ENCODE measurements around the gene PTPN11. TPM values are rescaled to one million over a fixed set of nuclear protein-coding genes. Genes with fewer than 3 reads are reported as not detected.

The PTPN11 gene
- polyA plus RNA-seq, 1 donor from 2014 or later, result 92.5 TPM

DNA sequence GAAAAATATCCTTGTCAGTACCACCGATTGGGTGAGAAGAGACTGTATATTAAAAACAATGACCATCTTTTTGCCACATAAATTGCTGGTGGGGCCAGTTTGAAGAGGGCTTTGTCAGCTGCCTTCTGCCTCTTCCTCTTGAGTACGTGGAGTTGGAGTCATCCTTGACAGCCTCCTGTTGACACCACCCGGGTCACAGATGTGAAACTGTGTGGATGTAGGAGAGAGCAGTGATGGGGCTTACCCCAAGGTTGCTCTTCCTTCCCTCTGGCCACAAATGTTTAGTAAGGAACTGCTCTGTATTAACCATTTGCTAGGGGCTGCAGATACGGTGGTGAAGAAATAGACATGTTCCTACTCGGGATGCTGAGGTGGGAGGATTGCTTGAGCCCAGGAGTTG is 12.2 kb downstream of the PTPN11 start:
- TF ChIP-seq, protein P1, sequence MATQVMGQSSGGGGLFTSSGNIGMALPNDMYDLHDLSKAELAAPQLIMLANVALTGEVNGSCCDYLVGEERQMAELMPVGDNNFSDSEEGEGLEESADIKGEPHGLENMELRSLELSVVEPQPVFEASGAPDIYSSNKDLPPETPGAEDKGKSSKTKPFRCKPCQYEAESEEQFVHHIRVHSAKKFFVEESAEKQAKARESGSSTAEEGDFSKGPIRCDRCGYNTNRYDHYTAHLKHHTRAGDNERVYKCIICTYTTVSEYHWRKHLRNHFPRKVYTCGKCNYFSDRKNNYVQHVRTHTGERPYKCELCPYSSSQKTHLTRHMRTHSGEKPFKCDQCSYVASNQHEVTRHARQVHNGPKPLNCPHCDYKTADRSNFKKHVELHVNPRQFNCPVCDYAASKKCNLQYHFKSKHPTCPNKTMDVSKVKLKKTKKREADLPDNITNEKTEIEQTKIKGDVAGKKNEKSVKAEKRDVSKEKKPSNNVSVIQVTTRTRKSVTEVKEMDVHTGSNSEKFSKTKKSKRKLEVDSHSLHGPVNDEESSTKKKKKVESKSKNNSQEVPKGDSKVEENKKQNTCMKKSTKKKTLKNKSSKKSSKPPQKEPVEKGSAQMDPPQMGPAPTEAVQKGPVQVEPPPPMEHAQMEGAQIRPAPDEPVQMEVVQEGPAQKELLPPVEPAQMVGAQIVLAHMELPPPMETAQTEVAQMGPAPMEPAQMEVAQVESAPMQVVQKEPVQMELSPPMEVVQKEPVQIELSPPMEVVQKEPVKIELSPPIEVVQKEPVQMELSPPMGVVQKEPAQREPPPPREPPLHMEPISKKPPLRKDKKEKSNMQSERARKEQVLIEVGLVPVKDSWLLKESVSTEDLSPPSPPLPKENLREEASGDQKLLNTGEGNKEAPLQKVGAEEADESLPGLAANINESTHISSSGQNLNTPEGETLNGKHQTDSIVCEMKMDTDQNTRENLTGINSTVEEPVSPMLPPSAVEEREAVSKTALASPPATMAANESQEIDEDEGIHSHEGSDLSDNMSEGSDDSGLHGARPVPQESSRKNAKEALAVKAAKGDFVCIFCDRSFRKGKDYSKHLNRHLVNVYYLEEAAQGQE (IDR thresholded peaks at IDR 0.05; ENCODE audit: borderline replicate concordance), result no peak
- Histone ChIP-seq H3K9me2 (ENCODE audit: insufficient read depth, low read length) (no peaks in the 10 kb centered on the region), H3K9me3 (ENCODE audit: low read length) (no peaks in the 10 kb centered on the region), H3K36me3 (ENCODE audit: insufficient read depth, low read length) (no peaks in the 10 kb centered on the region), H3K4me2 (ENCODE audit: low read length) (no peak overlapping the region), H4K20me1 (ENCODE audit: insufficient read depth) (no peaks in the 10 kb centered on the region), H3K27ac (ENCODE audit: low read length) (no peak overlapping the region), H3K27me3 (ENCODE audit: insufficient read depth, low read depth, low read length) (no peaks in the 10 kb centered on the region), H2AFZ (ENCODE audit: low read depth, low read length) (no peak overlapping the region), H3K79me2 (replicated peaks; ENCODE audit: insufficient read depth, low read length) (peaks cover 7% of the 10 kb centered on the region), H3F3A (ENCODE audit: insufficient read depth, low read length, poor library complexity, severe bottlenecking) (no peaks in the 10 kb centered on the region), H3K4me3 (ENCODE audit: low read length) (no peak overlapping the region), H3K9ac (ENCODE audit: low read length) (no peak overlapping the region)

- Histone ChIP-seq H3K36me3 (ENCODE audit: insufficient read depth, low read length) (no peaks in the 10 kb centered on the region), H3K4me2 (ENCODE audit: low read length) (no peak overlapping the region), H3K9me3 (ENCODE audit: low read length) (no peaks in the 10 kb centered on the region), H3K4me3 (ENCODE audit: low read length) (no peak overlapping the region), H2AFZ (ENCODE audit: low read depth, low read length) (no peak overlapping the region), H3K9me2 (ENCODE audit: insufficient read depth, low read length) (no peaks in the 10 kb centered on the region), H3K9ac (ENCODE audit: low read length) (no peak overlapping the region), H3K79me2 (replicated peaks; ENCODE audit: insufficient read depth, low read length) (peaks cover 5% of the 10 kb centered on the region), H4K20me1 (ENCODE audit: insufficient read depth) (no peaks in the 10 kb centered on the region), H3K27ac (ENCODE audit: low read length) (no peak overlapping the region), H3F3A (ENCODE audit: insufficient read depth, low read length, poor library complexity, severe bottlenecking) (no peaks in the 10 kb centered on the region), H3K27me3 (ENCODE audit: insufficient read depth, low read depth, low read length) (no peaks in the 10 kb centered on the region)
- TF ChIP-seq POLR2AphosphoS5 (IDR thresholded peaks at IDR 0.05) (no peak), SMC3 (conservative IDR thresholded peaks at IDR 0.05; ENCODE audit: poor library complexity) (no peak), CTCF (IDR thresholded peaks at IDR 0.05; ENCODE audit: poor library complexity, severe bottlenecking) (no peak), TAF1 (IDR thresholded peaks at IDR 0.05; ENCODE audit: low read depth) (no peak), MXI1 (conservative IDR thresholded peaks at IDR 0.05; ENCODE audit: poor library complexity, severe bottlenecking) (no peak), EP300 (conservative IDR thresholded peaks at IDR 0.05; ENCODE audit: poor library complexity, severe bottlenecking) (no peak)
These were observed 13.2 kb downstream of the PTPN11 start for GRCh38 chr12:112431965-112432364.

DNA sequence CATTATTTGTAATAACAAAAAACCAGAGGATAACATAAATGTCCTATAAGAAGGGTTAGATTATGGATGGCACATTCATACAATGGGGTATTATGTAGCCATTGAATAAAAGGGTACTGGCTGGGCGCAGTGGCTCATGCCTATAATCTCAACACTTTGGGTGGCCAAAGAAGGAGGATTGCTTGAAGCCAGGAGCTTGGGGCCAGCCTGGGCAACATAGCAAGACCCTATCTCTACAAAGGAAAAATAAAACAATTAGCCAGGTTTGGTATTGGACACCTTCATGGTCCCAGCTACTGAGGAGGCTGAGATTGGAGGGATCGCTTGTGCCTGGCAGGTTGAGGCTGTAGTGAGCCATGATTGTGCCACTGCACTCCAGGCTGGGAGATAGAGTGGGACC is 14.8 kb downstream of the PTPN11 start:
- no peaks in the 10 kb centered on the region for H3F3A ChIP-seq (ENCODE audit: insufficient read depth, low read length, poor library complexity, severe bottlenecking)
- H3K27me3 ChIP-seq (ENCODE audit: insufficient read depth, low read depth, low read length), result no peaks in the 10 kb centered on the region
- no peaks in the 10 kb centered on the region for H3K9me3 ChIP-seq (ENCODE audit: low read length)
- no peaks in the 10 kb centered on the region for H3K36me3 ChIP-seq (ENCODE audit: insufficient read depth, low read length)
- TF ChIP-seq, protein P1 (IDR thresholded peaks at IDR 0.05; ENCODE audit: borderline replicate concordance), result no peak
- TF ChIP-seq EZH2 (IDR thresholded peaks at IDR 0.05; ENCODE audit: borderline replicate concordance, insufficient read depth, low read length, poor library complexity, severe bottlenecking) (no peak), POLR2AphosphoS5 (IDR thresholded peaks at IDR 0.05) (no peak), EP300 (conservative IDR thresholded peaks at IDR 0.05; ENCODE audit: poor library complexity, severe bottlenecking) (no peak), CTCF (IDR thresholded peaks at IDR 0.05; ENCODE audit: poor library complexity, severe bottlenecking) (no peak), MXI1 (conservative IDR thresholded peaks at IDR 0.05; ENCODE audit: poor library complexity, severe bottlenecking) (no peak), TAF1 (IDR thresholded peaks at IDR 0.05; ENCODE audit: low read depth) (no peak), RAD21 (conservative IDR thresholded peaks at IDR 0.05) (no peak), SMC3 (conservative IDR thresholded peaks at IDR 0.05; ENCODE audit: poor library complexity) (no peak)
- peaks cover 16% of the 10 kb centered on the region for H3K79me2 ChIP-seq (replicated peaks; ENCODE audit: insufficient read depth, low read length)
- no peak overlapping the region for H3K27ac ChIP-seq (ENCODE audit: low read length)
- no peak overlapping the region for H3K9ac ChIP-seq (ENCODE audit: low read length)
- no peak overlapping the region for H3K4me3 ChIP-seq (ENCODE audit: low read length)
- no peaks in the 10 kb centered on the region for H3K9me2 ChIP-seq (ENCODE audit: insufficient read depth, low read length)
- no peak overlapping the region for H3K4me2 ChIP-seq (ENCODE audit: low read length)
- H2AFZ ChIP-seq (ENCODE audit: low read depth, low read length), result no peak overlapping the region
- H4K20me1 ChIP-seq (ENCODE audit: insufficient read depth), result no peaks in the 10 kb centered on the region
